CD4-positive, alpha-beta T cell treated with Interleukin-17A for 1 hour (primary cell): Measurements from ENCODE around the gene COA8.
"Not testable (repeated sequence)": the region's sequence is repeated elsewhere in the genome, so short reads cannot be mapped to it uniquely, and the experiment has no call there.

ENCODE experiments used
- DNase-seq: peaks from one replicate; pipeline ENCODE4 v3.0.0-alpha.2; 2020

Gene COA8

DNA sequence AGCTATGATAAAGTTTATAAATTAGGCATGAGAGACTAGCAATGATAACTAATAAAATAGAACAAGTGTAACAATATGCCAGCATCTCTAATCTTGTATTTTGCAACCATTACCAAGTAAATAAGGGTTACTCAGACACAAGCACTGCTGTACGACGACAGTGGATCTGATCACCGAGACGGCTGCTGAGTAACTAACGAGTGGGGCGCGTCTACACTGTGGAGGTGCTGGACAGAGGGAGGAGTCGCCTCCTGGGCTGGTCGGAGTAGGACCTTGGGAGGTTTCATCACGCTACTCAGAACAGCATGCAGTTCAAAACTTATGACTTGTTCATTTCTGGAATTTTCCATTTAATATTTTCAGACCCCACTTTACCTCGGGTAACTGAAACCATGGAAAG lies 18.4 kb downstream of the COA8 start:
- no peak for DNase-seq

DNA sequence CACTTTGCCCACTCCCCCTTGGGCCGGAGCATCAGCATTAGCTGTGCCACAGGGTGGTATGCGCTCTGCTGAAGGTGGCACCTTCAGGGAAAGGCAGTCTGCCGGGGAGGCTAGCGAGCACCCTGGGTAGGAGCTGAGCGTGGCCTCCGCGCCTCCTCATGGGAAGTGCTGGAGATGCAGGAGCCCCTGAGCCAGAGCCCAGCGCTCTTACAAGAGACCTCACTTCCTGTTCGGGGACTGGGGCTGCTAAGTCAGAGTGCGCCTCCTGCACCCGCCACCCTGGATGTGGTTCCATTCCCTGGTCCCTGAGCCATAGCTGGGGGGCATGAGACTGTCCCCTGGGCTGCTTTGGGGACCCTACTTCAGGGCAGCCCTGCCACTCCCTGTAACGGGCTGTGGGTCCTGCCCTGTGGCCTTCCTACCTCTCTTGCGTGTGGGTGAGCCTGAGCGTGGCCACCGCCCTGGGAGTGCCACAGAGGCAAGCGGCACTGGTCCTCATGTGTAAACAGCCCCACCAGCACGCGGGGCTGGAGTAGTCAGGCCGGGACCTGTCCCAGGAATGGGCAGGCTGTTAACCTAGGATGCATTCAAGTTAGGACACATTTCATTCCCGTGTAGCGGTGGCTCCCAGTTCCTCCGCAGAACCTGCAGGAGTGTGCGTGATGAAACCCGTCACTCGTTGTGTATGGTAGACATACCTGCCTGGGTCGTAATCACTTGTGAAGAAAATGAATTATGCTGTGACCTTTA lies 19.4 kb downstream of the COA8 start:
- no peak for DNase-seq

DNA sequence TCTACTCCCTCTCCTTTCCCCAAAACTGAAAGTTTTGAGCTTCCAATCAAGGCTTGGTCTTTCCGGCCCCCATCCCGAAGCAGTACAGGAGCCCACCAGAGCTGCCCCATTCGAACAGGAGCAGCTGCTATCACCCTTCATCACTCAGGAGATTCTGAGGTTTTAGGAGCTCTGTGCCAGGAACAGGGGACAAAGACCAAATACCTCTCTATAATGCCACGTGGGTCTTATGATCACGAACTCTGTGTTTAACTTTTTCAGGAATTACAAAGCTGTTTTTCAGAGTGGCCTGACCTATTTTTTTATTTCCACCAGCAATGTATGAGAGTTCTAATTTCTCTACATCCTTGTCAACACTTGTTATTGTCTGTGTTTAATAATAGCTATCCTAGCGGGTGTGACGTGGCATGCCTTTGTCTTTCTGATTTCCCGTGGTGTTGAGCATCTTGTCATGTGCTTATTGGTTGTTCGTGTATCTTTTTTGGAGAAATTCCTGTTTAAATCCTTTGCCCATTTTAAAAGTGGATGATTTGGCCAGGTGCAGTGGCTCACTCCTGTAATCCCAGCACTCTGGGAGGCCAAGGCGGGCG lies 21.7 kb downstream of the COA8 start:
- DNase-seq, result no peak

DNA sequence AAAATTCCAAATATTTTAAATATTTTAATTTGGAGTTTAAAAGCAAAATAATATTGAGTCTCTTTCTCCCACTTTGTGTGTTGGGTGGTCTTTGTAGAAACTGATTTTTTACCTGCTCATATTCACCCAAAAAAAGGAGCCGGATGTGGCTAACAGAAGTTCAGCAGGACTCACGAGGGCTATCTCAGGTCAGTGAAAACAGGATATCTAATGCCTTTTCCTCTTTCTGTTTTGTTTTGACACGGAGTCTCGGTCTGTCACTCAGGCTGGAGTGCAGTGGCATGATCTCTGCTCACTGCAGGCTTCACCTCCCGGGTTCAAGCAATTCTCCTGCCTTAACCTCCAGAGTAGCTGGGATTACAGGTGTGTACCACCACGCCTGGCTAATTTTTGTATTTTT lies 30.8 kb downstream of the COA8 start:
- peak; percentile 13 for DNase-seq

DNA sequence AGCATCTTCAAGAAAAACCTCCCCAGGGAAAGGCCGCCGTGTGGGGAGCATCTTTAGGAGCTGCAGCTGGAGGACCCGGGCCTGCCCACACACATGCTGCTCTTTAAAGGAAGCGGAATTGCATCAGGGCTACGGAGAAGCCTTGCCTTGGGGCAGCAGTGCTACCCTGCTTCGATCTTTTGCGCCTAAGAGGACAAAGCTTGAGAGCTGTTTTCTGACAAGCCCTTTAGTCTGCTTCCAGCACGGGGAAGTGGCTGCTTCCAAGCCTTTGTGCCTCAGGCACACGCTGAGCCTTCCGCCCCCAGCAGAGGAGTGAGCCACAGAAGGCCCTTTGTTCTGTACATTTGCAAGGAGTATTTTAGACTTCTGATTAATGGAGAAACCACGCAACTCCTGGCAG lies 31.5 kb downstream of the COA8 start:
- no peak for DNase-seq

DNA sequence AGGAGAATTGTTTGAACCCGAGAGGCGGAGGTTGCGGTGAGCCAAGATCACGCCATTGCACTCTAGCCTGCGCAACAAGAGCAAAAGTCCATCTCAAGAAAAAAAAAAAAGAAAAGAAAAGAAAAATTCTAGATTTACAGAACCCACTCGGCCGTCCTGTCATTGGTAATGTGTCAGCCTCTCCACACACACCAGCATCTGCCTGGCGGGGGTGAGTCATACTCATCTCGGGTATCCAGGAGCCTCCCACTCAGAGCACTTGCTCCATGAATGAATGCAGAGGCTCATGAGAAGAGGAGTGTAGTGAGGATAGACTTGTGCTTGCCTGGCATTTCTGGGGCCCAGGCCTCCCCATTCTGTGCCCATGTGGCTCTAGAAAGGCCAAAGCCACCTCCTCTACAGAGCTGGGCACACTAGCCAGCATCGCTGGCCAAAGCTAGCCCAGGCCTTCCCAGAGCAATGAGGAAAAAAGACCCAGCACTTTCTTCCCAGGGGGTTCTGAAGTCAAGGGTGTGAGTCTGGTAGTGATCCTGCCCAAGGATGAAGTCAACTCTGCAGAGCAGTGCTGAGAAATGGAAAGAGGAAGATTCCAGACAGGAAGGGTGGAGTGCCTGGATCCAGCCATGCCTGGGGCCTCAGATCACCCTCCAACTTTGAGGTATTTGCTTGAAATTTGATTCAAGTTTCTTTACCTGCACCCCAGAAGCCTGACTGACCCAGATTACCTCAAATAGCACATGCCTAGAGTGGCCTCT lies 35.0 kb downstream of the COA8 start:
- no peak for DNase-seq

DNA sequence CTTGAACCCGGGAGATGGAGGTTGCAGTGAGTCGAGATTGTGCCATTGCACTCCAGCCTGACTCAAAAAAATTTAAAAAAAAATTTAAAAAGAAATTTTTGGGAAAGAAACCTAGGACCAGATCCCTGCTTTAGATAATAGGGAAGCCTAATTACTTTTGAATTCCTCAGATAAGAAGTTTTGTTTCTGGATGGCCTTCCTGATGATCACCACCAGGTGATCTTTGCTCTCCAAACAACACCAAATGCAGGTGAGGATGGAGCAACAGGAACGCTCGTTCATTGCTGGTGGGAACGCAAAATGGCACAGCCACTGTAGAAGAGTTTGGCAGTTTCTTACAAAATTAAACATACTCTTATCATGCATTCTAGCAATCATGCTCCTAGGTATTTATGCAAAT lies 37.7 kb downstream of the COA8 start:
- DNase-seq, result no peak

DNA sequence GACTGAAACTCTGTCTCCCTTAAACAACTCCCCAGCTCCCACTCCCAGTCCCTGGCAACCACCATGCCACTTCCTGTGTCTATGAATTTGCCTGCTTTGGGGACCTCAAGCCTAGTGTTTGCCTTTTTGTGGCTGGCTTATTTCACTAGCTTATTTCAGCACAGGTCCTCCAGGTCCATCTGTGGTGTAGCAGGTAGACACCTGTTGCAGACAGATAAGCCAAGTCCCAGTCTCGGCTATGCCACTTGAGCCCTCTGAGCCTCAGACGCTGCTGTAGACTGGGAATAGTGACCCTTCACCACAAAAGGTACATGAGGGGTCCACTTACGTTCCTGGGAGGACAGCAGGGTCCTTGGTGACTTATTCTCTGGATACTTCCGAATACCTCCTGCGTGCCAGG lies 41.9 kb downstream of the COA8 start:
- DNase-seq, result no peak

DNA sequence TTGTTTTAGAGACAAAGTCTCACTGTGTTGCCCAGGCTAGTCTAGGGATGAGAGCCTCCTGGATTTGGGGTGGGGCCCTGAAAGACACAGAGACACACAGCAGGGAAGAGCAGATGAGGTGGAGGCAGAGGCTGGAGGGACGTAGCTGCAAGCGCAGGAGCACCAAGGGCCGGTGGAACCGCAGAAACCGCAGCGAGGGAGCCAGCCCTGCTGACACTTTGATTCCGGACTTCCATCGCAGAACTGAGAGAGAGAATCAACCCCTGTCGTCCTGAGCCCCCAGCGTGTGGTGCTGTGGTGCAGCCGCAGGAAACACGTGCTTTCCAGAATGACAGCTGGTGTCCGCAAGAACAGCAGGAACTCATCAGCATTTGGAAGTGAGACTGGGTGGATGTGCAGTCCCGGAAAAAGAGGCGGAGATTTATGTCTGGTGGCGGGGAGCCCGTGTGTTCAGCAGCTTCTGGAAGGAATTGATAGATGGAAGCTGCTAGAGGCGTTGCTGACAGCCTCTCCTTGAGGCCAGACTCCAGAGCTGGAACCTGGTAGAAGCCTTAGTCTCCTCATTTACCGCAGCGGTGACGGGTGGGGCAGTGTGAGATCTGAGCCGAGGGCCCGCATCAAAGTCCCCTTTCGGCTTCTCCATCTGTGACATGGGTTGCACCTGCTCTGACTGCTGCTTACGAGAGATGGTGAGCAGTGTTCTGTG lies 44.4 kb downstream of the COA8 start:
- DNase-seq, result peak; percentile 64

DNA sequence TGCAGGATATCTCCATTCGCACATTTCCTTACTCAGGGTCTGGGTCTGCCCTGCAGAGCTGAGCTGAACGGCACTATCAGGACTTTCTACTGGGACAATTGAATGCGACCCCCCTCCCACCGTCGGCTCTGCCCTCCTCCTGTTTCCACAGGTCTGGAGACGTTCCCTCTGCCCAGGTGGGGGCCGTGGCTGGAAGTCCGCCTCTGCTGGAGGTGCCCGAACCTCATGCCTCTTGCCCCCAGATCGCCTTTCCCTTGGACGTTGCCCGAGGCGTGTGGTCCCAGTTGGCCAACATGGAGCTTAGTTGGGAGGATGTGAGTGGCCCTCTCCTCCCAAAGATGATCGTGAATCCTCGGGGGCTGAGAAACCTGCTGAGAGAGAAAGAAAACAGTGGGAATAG lies 45.1 kb downstream of the COA8 start:
- no peak for DNase-seq

DNA sequence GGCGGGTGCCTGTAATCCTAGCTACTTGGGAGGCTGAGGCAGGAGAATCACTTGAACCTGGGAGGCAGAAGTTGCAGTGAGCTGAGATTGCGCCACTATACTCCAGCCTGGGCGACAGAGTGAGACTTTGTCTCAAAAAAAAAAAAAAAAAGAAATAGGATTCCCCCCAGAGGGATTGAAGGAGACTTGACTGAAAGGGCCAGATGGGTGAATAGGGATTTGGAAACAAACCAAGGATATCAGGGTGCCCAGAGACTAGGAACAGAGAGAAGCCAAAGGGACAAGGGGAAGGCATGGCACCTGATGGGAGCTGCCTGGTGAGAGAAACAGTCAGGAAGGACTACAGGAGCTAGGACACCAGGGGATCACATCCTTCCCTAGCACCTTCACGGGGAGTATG lies 46.3 kb downstream of the COA8 start:
- not testable (repeated sequence) for DNase-seq

DNA sequence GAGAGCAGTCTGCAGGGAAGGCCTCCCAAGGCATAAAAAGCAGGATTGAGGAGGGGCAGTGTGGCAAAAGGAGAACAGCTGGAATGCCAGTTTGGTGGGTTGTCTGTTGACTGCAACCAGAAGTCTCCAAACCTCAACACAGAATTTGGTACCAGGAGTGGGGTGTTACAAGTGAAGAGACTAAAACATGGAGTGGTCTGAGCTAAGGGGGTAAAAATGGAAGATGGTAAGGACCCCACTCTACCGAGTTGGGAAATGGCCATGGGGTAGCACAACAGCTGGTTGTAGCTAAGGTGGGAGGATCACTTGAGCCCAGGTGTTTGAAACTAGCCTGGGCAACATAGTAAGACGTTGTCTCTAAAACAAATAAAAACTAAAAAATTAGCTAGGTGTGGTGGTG lies 48.5 kb downstream of the COA8 start:
- no peak for DNase-seq

DNA sequence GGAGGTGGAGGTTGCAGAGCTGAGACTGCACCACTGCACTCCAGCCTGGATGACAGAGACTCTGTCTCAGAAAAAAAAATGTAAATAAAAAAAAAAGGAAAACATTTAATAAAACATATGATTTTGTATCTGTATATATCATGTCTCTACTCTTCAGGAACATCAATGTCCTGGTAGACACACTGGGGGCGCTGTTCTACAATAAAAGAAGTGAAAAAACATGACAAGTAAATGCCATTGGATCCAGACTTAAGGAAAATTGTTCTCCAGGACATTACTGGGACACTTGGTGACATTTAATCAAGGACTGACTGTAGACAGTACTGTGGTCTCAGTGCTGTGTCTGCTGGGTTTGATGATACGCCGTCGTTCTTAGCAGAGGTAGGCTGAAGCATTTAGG lies 50.8 kb downstream of the COA8 start:
- DNase-seq, result no peak

DNA sequence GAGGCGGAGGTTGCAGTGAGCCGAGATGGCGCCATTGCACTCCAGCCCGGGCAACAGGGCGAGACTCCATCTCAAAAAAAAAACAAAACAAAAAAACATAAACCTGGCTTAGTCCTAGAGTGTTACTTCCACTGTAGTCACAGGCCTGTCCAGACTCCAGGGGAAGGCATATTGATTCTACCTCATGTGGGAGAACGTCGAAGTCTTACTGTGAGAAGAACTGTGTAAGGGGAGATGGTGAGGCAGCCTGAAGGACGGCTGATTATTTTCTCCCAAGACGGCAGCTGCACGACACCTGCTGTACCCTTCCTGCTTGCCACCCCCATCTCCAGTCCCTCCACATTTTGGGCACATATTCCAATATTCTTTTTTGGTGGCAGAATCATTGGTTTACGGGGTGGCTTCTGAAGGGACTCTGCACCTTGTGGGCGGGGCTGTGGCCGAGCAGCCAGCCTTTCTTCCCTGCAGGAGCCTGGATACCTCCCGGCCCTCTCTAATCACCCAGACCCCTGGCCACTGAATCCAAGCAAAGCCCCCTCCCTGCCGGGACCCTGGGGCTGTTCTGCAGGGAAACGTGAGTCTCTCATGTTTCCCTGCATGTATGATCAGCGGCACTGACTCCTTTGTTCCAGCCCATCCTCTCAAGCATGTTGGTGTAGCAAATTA lies 54.0 kb downstream of the COA8 start:
- DNase-seq, result no peak

DNA sequence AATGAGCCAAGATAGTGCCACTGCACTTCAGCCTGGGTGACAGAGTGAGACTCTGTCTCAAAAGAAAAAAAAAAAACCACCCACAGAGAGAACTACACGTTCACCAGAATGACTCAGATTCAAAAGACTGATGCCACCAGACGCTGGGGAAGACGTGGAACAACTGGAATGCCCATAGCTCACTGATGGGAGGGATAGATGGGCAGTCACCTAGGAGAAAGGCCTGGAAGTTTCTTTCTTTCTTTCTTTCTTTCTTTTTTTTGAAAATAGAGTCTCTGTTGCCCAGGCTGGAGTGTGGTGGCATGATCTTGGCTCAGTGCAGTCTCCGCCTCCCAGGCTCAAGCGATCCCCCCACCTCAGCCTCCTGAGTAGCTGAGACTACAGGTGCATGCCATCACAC lies 56.3 kb downstream of the COA8 start:
- DNase-seq, result no peak

DNA sequence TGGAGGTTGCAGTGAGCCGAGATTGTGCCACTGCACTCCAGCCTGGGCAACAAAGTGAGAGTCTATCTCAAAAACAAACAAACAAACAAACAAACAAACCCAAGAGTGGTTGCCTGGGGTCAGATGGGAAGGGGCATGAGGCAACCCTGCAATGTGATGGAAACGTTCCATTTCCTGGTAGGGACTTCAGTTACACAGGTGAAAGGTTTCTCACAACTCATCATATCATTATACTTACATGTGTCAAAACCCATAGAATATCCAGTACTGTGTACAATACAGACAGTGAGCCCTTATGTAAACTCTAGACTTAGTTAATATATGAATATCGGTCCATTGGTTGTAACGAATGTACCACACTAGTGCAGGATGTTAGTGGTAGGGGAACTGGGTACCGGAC lies 59.1 kb downstream of the COA8 start:
- DNase-seq, result no peak

DNA sequence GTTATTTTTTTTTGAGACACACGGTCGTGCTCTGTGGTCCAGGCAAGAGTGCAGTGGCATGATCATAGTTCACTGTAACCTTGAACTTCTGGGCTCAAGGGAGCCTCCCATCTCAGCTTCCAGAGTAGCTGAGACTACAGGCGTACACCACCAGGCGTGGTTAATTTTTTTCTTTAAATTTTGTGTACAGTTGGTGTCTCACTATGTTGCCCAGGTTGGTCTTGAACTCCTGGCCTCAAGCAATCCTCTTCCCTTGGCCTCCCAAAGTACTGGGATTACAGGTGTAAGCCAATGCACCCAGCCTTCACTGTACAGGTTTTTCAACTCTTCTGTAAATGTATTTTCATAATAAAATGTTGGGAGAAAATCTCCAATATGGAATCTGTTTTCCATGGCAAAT lies 60.5 kb downstream of the COA8 start:
- no peak for DNase-seq

DNA sequence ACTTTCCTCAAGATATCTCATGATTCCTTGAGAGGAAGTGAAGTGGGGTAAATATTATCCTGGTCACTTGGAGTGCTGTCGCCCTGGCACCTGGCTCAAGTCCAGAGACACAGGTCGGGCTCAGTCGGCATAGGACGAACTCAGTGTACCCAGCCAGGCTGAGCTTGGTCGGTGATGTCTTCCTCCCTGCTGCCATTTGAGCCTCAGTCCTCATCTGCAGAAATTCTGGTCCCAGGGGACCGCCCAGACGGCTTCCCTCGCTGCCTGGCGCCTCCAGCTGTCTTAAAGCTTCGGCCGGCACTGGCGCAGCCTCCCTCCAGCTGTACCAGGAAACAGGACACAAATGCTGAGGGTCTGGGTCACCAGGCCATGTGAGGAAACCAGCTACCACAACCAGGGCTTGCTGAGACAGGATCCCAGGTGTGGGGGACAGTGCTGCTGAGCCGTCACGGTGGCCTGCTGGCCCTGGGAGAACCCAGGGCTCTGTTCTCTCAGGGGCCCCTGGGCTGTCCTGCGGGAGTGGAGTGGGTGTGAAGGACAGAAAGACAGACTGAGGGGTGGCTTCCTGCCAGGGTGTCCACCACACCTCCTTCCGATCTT lies 61.2 kb downstream of the COA8 start:
- DNase-seq, result no peak

DNA sequence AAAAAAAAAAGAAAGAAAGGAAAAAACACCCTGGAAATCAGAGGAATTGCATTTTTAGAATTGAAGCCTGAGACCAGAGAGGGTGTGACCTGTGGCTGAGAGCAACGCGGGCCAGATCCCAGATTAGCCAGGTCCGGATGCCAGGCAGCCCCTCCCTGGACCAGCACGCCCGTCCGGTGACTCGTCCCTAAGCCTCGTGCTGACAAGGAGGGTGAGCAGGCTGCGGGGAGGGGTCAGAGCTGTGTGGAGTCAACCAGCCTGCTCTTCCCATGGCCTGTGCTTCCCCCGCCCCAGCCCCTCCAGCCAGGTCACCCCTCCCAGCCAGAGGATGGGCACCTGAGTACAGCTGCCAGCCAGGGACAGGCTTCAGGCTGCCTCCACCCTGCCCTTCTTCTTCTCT lies 62.1 kb downstream of the COA8 start:
- peak; percentile 25 for DNase-seq

DNA sequence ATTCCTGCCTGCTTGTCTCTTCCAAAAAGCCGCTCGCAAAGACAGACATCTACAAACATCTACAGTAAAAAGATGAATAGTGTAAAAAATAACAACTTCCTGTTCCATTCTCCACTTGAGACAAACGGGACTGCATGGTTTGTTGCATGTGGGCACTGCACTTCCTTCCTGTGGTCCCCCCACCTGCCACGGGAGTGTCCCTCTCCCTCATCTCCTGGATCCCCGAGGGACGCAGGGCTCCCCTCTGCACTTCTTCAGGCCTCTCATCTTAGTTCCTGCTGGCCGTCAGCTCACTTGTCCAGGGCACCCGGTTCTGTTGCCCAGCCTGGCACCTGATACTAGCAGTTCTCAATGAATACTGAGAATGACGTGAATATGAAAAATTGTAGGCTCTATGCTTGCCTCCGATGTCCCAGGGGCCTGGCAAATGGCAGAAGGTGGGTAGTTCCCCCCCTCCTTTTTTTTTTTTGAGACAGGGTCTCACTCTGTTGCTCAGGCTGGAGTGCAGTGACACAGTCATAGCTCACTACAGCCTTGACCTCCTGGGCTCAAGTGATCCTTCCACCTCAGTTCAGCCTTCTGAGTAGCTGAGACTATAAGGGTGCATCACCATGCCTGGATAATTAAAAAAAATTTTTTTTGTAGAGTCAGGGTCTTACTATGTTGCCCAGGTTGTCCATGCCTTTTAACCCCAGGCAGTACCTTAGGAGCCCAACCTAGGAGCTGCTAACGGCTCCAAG lies 62.8 kb downstream of the COA8 start:
- DNase-seq, result peak; percentile 62

DNA sequence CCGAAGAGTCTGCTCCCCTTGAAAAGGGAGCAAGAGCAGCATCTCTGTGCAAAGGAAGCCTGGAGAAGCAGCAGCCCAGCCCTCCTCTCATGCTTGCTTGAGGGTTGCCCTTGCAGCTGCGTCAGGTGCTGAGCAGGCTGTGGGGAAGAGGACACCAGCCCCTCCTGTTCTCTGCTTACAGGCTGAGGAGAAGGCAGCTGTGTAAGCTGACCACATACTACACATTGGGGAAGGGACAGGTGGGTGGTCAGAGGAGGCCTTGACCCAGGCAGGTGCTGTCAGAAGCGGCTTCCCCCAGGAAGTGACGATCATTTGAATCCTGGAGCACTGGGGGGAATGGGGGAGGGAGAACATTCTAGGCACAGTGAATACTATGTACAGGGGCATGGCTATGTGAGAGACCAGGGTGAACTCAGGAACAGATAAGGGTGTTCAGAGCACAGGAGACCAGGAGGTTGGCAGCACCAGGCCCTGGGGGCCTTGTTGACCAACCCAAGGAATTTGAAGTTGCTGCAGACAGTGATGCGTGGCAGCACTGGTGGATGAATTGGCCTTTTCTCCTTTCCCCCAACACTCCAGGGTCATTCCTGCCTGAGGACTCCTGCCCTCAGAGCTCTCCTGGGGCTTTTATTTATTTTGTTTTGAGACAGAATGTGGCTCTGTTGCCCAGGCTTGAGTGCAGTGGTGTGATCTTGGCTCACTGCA lies 63.5 kb downstream of the COA8 start:
- no peak for DNase-seq
